Esophagus squamous epithelium (tissue), 4 donors: ENCODE measurements around the gene GTF2H4.

ENCODE experiments used
- POLR2A ChIP-seq, 4 donors: fragments of 450-650 bp; IDR thresholded peaks; one replicate each; pipeline ENCODE4 v1.6.1; 2017; ENCODE audit warnings: antibody characterized with exemption in 4 of 4, mild to moderate bottlenecking in 4 of 4, moderate library complexity in 3 of 4
- TF ChIP-seq, protein P1 (sequence below), 6 experiments: fragments of 450-650 bp in 4 of 6; fragments of 200-600 bp in 2 of 6; sonication (generic) in 2 of 6; IDR thresholded peaks; one replicate each; pipeline ENCODE4 v1.5.1; 2016 to 2019; ENCODE audit warnings: antibody characterized with exemption in 6 of 6, mild to moderate bottlenecking in 4 of 6, moderate library complexity in 4 of 6

DNA sequence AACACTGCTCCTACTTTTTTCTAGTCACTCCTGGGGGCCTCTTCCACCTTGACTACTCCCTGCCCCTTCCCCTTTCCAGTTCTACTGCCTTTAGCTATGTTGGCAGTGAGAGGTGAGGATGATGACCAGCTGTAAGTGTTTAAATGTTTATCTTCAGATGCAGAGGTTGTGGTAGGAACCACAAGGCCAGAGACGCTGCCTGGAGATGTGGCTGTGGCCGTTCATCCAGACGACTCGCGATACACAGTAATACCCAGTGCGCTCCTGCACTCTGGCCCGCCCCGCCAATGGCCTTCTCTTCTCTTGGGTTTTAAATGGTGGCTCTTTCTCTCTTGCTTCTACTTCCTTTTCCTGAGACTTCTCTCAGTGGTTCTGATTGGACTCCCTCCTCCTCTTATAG lies 10.7 kb downstream of the GTF2H4 start:
- TF ChIP-seq, protein P1, sequence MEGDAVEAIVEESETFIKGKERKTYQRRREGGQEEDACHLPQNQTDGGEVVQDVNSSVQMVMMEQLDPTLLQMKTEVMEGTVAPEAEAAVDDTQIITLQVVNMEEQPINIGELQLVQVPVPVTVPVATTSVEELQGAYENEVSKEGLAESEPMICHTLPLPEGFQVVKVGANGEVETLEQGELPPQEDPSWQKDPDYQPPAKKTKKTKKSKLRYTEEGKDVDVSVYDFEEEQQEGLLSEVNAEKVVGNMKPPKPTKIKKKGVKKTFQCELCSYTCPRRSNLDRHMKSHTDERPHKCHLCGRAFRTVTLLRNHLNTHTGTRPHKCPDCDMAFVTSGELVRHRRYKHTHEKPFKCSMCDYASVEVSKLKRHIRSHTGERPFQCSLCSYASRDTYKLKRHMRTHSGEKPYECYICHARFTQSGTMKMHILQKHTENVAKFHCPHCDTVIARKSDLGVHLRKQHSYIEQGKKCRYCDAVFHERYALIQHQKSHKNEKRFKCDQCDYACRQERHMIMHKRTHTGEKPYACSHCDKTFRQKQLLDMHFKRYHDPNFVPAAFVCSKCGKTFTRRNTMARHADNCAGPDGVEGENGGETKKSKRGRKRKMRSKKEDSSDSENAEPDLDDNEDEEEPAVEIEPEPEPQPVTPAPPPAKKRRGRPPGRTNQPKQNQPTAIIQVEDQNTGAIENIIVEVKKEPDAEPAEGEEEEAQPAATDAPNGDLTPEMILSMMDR (IDR thresholded peaks at IDR 0.05) = no peak
- TF ChIP-seq POLR2A (IDR thresholded peaks at IDR 0.05) = no peak
